SK-N-SH (cell line): Measurements from ENCODE around the gene MSL1.

Experiments
- GABPA ChIP-seq: IDR thresholded peaks from 2 replicates; pipeline ENCODE4 v1.4.0; 2012; ENCODE audit warnings: low read depth, mild to moderate bottlenecking
- JUND ChIP-seq: IDR thresholded peaks from 2 replicates; pipeline ENCODE4 v1.4.0; 2012
- PBX3 ChIP-seq: IDR thresholded peaks from 2 replicates; pipeline ENCODE4; 2012
- USF1 ChIP-seq: IDR thresholded peaks from 2 replicates; pipeline ENCODE4 v1.4.0; 2012; ENCODE audit warnings: low read depth, borderline replicate concordance
- TF ChIP-seq, protein P1 (sequence below): IDR thresholded peaks from 2 replicates; pipeline ENCODE4 v1.4.0; 2012; ENCODE audit warnings: low read depth
- TF ChIP-seq, protein P2 (sequence below): fragments of 200-600 bp; sonication (generic); IDR thresholded peaks from 2 replicates; pipeline ENCODE4 v1.6.1; 2017; ENCODE audit warnings: antibody characterized with exemption, mild to moderate bottlenecking, moderate library complexity

DNA sequence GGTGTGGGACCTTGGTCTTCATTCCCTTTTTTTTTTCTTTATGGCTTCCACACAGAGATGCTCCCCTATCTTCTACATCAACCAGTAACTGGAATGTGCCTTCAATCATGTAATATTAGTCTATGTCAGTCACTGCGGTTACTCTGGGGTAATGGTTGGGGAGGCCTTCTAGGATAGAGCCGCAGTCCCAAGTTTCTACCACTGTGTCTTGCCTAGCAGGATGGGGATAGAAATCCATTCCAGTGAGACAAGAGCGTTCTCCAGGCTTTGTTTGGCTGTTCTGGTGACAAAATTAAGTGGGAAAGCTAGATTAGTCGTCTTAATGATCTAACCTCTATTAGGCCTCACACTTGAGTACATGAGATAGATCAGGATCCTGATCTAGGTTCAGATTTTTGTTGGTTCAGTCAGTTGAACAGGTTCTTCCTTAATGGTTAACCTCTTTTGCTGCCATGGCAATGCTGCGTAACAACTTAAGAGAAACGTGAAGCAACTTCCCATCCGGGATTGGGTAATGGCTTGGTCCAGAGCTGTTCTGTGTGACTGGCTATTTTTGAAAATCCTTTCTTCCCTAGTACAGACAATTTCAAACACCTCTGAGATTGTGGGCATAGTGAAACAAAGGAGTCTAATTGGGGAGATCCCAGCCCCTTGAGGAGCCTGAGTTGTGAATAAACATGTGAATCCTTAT, 8.7 kb downstream of the MSL1 start:
- TF ChIP-seq, protein P1, sequence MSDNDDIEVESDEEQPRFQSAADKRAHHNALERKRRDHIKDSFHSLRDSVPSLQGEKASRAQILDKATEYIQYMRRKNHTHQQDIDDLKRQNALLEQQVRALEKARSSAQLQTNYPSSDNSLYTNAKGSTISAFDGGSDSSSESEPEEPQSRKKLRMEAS: no peak
- TF ChIP-seq, protein P2, sequence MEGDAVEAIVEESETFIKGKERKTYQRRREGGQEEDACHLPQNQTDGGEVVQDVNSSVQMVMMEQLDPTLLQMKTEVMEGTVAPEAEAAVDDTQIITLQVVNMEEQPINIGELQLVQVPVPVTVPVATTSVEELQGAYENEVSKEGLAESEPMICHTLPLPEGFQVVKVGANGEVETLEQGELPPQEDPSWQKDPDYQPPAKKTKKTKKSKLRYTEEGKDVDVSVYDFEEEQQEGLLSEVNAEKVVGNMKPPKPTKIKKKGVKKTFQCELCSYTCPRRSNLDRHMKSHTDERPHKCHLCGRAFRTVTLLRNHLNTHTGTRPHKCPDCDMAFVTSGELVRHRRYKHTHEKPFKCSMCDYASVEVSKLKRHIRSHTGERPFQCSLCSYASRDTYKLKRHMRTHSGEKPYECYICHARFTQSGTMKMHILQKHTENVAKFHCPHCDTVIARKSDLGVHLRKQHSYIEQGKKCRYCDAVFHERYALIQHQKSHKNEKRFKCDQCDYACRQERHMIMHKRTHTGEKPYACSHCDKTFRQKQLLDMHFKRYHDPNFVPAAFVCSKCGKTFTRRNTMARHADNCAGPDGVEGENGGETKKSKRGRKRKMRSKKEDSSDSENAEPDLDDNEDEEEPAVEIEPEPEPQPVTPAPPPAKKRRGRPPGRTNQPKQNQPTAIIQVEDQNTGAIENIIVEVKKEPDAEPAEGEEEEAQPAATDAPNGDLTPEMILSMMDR: no peak
- TF ChIP-seq PBX3 (no peak), GABPA (no peak), JUND (no peak), USF1 (no peak)
